ENCODE data around the gene ADRA2A.

The ADRA2A gene

GRCh38 chr10:111086574-111086973 lies 9.7 kb downstream of the ADRA2A start:
- Histone ChIP-seq H3K36me3 (ENCODE audit: control insufficient read depth, insufficient read depth, low read length) (no peaks in the 10 kb centered on the region), H3K27ac (ENCODE audit: low read depth, low read length) (no peak overlapping the region), H3K9ac (ENCODE audit: low read length) (no peak overlapping the region), H3K4me3 (ENCODE audit: low read length) (no peak overlapping the region), H3K4me1 (ENCODE audit: control insufficient read depth, insufficient read depth, low read length) (no peaks in the 10 kb centered on the region), H3K27me3 (ENCODE audit: control insufficient read depth, insufficient read depth, low read length) (no peaks in the 10 kb centered on the region)

- Histone ChIP-seq H3K4me3 (ENCODE audit: low read length) (no peak overlapping the region), H3K9ac (ENCODE audit: low read length) (no peak overlapping the region), H3K4me1 (ENCODE audit: control insufficient read depth, insufficient read depth, low read length) (no peaks in the 10 kb centered on the region), H3K27me3 (ENCODE audit: control insufficient read depth, insufficient read depth, low read length) (no peaks in the 10 kb centered on the region), H3K27ac (ENCODE audit: low read depth, low read length) (no peak overlapping the region), H3K36me3 (ENCODE audit: control insufficient read depth, insufficient read depth, low read length) (no peaks in the 10 kb centered on the region)
Observed at GRCh38 chr10:111087331-111087756, 10.5 kb downstream of the ADRA2A start.

GRCh38 chr10:111087968-111088505 lies 11.2 kb downstream of the ADRA2A start:
- H3K4me1 ChIP-seq (ENCODE audit: control insufficient read depth, insufficient read depth, low read length), result no peaks in the 10 kb centered on the region
- no peak overlapping the region for H3K27ac ChIP-seq (ENCODE audit: low read depth, low read length)
- no peaks in the 10 kb centered on the region for H3K36me3 ChIP-seq (ENCODE audit: control insufficient read depth, insufficient read depth, low read length)
- H3K9ac ChIP-seq (ENCODE audit: low read length), result no peak overlapping the region
- H3K4me3 ChIP-seq (ENCODE audit: low read length), result no peak overlapping the region
- H3K27me3 ChIP-seq (ENCODE audit: control insufficient read depth, insufficient read depth, low read length), result no peaks in the 10 kb centered on the region

DNA sequence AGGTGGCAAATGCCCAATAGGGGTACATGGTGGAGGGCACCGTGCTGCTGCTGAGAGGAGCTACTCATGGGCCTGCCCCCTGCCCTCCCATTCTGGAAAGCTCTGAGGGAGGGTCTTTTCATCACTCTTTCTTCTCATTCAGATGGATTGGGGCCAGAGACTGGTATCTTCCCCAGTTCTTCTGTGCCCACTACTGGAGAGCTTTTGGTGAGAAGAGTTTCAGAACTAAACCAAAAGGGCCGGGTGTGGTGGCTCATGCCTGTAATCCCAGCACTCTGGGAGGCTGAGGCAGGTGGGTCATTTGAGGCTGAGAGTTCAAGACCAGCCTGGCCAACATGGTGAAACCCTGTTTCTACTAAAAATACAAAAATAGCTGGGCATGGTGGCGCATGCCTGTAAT lies 12.5 kb downstream of the ADRA2A start:
- Histone ChIP-seq H3K4me3 (ENCODE audit: low read length) (no peak overlapping the region), H3K9ac (ENCODE audit: low read length) (no peak overlapping the region), H3K27ac (ENCODE audit: low read depth, low read length) (no peak overlapping the region), H3K36me3 (ENCODE audit: control insufficient read depth, insufficient read depth, low read length) (no peaks in the 10 kb centered on the region), H3K4me1 (ENCODE audit: control insufficient read depth, insufficient read depth, low read length) (no peaks in the 10 kb centered on the region), H3K27me3 (ENCODE audit: control insufficient read depth, insufficient read depth, low read length) (no peaks in the 10 kb centered on the region)

DNA sequence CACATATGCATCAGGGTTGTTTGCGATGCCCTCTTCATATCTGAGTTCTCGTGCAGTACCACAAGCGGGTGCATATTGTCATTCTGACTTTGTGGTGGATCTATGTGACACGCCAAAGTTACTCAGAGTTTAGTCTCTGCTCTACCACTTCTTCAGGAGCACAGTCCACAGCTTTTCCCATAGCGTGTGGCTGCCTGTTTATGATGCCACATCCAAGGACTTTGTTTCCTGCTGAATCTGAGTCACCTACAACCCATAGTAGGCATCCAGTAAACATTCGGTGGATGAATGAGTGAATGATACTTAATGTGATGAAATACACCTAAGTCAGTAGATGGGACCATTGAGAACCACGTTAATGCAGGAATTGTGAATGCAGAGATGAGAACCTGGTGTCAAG lies 15.0 kb downstream of the ADRA2A start:
- H3K4me3 ChIP-seq (ENCODE audit: low read length), result no peak overlapping the region

DNA sequence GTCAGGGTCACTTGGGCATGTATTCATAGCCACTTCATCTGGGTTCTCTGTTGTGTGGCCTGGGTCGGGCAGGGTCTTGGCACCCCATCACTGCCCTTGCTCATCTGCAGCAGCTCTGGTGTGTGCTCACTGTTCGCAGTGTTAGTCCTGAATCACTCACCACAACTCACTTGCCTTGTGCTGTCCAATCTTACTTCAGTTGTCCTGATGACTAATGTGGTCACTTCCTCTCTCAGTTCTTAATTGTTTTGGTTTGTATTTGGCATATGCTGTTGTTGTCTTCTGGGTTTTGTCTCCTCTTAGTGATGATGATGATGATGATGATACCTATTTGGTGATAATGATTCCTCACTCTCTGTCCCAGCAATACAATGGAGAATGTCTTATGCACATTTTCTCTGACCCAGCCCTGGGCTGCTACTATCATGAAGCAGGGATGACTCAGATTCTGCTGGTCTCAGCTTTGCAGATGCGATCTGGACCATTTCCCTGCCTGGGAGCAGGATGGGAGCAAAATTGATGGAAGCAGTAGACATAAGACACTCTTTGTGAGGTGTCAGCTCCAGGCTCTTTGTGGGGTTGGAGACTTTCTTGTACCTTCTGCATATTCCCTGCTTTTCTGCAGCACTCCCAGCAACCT lies 17.0 kb downstream of the ADRA2A start:
- Histone ChIP-seq H3K27ac (ENCODE audit: low read depth, low read length) (no peak overlapping the region), H3K27me3 (ENCODE audit: control insufficient read depth, insufficient read depth, low read length) (no peaks in the 10 kb centered on the region), H3K4me3 (ENCODE audit: low read length) (no peak overlapping the region), H3K36me3 (ENCODE audit: control insufficient read depth, insufficient read depth, low read length) (no peaks in the 10 kb centered on the region), H3K9ac (ENCODE audit: low read length) (no peak overlapping the region), H3K4me1 (ENCODE audit: control insufficient read depth, insufficient read depth, low read length) (no peaks in the 10 kb centered on the region)

More for the DNA sequence above, 15.0 kb downstream of the ADRA2A start:
- Histone ChIP-seq H3K27ac (ENCODE audit: low read depth, low read length) (no peak overlapping the region), H3K27me3 (ENCODE audit: control insufficient read depth, insufficient read depth, low read length) (no peaks in the 10 kb centered on the region), H3K36me3 (ENCODE audit: control insufficient read depth, insufficient read depth, low read length) (no peaks in the 10 kb centered on the region), H3K4me1 (ENCODE audit: control insufficient read depth, insufficient read depth, low read length) (no peaks in the 10 kb centered on the region), H3K9ac (ENCODE audit: low read length) (no peak overlapping the region)

DNA sequence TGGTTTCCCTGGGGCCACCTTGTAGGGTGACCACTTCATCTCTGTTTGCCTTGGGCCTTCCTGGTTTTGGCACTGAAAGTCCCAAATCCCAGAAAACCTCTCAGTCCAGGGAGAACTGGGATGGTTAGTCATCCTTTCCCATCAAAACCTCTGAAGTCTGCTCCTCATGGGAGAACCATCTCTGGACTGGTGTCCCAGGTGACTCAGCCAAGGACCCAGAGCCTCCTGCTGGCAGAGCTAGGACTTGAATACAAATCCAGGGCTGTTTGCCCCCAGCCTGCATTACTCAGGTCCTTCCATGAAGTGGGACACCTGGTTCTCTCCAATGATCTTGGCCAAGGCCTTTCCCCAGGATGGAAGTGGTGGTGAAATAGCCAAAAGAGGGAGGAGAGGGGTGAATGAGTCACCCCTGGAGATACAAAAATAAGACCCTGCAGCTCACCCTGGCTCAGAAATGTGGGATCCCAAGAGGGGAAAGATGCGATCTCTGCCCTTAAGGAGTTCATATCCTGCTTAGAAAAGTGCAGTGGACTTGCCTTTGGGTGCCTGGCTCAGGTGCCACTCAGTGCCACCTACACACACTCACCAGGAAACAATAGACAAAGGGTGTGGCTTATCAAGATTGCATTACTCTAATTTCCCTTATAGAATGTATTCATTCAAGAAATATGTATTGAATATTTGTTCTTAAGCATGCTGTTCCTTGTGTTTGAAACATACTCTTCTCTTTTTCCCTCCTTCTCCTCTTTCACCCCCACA lies 22.0 kb downstream of the ADRA2A start:
- H3K4me3 ChIP-seq (ENCODE audit: low read length), result no peak overlapping the region
- H3K9ac ChIP-seq (ENCODE audit: low read length), result no peak overlapping the region
- no peaks in the 10 kb centered on the region for H3K36me3 ChIP-seq (ENCODE audit: control insufficient read depth, insufficient read depth, low read length)
- no peaks in the 10 kb centered on the region for H3K27me3 ChIP-seq (ENCODE audit: control insufficient read depth, insufficient read depth, low read length)
- no peak overlapping the region for H3K27ac ChIP-seq (ENCODE audit: low read depth, low read length)
- H3K4me1 ChIP-seq (ENCODE audit: control insufficient read depth, insufficient read depth, low read length), result no peaks in the 10 kb centered on the region

- Histone ChIP-seq H3K4me3 (ENCODE audit: low read length) (no peak overlapping the region), H3K27ac (ENCODE audit: low read depth, low read length) (no peak overlapping the region), H3K36me3 (ENCODE audit: control insufficient read depth, insufficient read depth, low read length) (no peaks in the 10 kb centered on the region), H3K27me3 (ENCODE audit: control insufficient read depth, insufficient read depth, low read length) (no peaks in the 10 kb centered on the region), H3K9ac (ENCODE audit: low read length) (no peak overlapping the region), H3K4me1 (ENCODE audit: control insufficient read depth, insufficient read depth, low read length) (no peaks in the 10 kb centered on the region)
Observed at GRCh38 chr10:111100198-111100597, 23.4 kb downstream of the ADRA2A start.

GRCh38 chr10:111101796-111102195 lies 25.0 kb downstream of the ADRA2A start:
- H3K4me1 ChIP-seq (ENCODE audit: control insufficient read depth, insufficient read depth, low read length), result no peaks in the 10 kb centered on the region
- no peak overlapping the region for H3K9ac ChIP-seq (ENCODE audit: low read length)
- H3K4me3 ChIP-seq (ENCODE audit: low read length), result no peak overlapping the region
- no peaks in the 10 kb centered on the region for H3K27me3 ChIP-seq (ENCODE audit: control insufficient read depth, insufficient read depth, low read length)
- H3K36me3 ChIP-seq (ENCODE audit: control insufficient read depth, insufficient read depth, low read length), result no peaks in the 10 kb centered on the region
- no peak overlapping the region for H3K27ac ChIP-seq (ENCODE audit: low read depth, low read length)

DNA sequence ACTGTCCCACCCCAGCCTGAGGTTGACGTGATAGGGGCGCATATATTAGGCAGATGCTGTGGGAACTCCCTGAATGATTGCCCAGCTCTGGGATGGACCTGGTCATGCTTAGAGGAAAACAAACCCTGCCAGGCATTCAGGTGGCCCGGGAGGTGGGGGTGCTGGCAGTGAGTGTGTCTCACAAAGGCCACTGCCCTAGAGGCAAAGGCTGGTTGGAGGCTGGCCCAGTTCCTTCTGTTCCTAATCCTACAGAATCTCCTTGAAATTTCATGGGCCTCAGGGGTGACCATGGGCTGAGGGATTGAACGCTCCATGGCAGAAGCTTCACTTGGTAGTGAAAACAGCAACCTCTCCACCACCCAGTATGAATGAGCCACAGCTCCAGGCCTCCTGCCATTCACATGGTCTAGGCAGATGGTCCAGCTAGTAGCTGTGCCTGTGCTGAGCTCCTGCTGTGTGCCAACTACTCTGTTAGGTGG lies 25.6 kb downstream of the ADRA2A start:
- H3K9ac ChIP-seq (ENCODE audit: low read length), result no peak overlapping the region

DNA sequence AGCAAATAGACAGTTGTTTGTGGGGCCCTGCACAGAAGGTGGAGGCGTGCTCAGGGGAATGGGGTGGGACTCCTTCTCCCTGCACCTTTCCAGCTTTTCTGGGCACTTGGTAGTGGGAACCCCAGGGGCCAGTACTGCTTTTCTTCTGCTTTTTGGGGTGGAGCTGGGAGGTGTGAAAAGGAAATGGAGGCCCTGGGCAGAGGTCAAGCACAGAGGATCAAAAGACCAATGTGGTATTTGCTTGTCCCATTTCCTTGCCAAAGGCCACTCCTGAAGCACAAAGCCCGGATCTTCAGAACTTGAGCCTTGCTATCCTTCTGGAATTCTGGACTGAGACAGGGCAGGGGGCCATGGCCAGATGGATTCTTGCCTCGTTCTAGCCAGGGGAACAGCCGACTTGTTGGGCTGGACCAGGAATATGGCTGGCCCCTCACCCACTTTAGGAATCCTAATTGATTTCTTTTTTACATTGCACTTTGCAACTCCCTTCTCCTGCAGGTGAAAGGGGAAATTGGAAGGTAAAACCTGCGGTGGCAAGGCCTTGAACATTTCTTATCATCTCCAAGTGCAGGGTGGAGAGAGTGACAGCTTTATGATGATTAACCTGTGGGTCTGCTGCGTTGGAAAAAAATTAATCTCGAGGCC lies 26.5 kb downstream of the ADRA2A start:
- no peaks in the 10 kb centered on the region for H3K4me1 ChIP-seq (ENCODE audit: control insufficient read depth, insufficient read depth, low read length)
- no peaks in the 10 kb centered on the region for H3K36me3 ChIP-seq (ENCODE audit: control insufficient read depth, insufficient read depth, low read length)
- no peak overlapping the region for H3K9ac ChIP-seq (ENCODE audit: low read length)
- no peak overlapping the region for H3K27ac ChIP-seq (ENCODE audit: low read depth, low read length)
- no peaks in the 10 kb centered on the region for H3K27me3 ChIP-seq (ENCODE audit: control insufficient read depth, insufficient read depth, low read length)
- H3K4me3 ChIP-seq (ENCODE audit: low read length), result no peak overlapping the region

More for the DNA sequence above, 25.6 kb downstream of the ADRA2A start:
- H3K27me3 ChIP-seq (ENCODE audit: control insufficient read depth, insufficient read depth, low read length), result no peaks in the 10 kb centered on the region
- no peaks in the 10 kb centered on the region for H3K36me3 ChIP-seq (ENCODE audit: control insufficient read depth, insufficient read depth, low read length)
- H3K4me1 ChIP-seq (ENCODE audit: control insufficient read depth, insufficient read depth, low read length), result no peaks in the 10 kb centered on the region
- no peak overlapping the region for H3K27ac ChIP-seq (ENCODE audit: low read depth, low read length)
- no peak overlapping the region for H3K4me3 ChIP-seq (ENCODE audit: low read length)

- Histone ChIP-seq H3K4me1 (ENCODE audit: control insufficient read depth, insufficient read depth, low read length) (no peaks in the 10 kb centered on the region), H3K27ac (ENCODE audit: low read depth, low read length) (no peak overlapping the region), H3K9ac (ENCODE audit: low read length) (no peak overlapping the region), H3K36me3 (ENCODE audit: control insufficient read depth, insufficient read depth, low read length) (no peaks in the 10 kb centered on the region), H3K27me3 (ENCODE audit: control insufficient read depth, insufficient read depth, low read length) (no peaks in the 10 kb centered on the region), H3K4me3 (ENCODE audit: low read length) (no peak overlapping the region)
Observed at GRCh38 chr10:111104811-111105210, 28.0 kb downstream of the ADRA2A start.
